ENCODE results near the gene RNF167.

DNA sequence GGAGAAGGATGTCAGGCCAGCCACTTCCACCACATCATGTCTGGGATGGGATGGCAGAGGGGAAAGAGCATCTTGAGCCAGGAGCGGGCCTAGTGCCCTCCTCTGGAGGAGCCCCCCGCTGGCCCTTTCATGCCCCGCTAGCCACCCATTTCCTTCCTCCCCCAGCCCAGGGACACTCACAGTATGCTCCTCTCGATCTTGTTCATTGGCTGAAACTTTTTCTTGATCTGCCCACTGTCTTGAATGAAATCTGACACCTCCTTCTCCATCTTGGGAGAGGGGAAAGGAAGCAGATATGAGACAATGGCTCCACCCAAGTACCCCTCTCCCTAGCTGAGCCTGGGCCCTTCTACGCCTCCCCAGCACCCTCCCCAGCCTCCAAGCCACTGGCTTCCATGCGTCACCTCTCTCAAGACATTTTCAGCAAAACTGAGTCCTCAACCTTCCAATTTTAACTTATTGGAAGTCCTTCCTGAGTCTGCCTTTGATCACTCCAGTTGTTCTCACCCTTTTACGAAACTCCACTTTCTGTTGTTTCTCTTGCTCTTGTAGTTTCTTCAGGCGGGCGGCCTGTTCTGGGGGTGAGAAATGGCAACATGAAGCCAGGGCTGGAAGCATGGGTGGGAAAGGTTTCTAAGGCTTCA, 20.3 kb downstream of the RNF167 start:
- TF ChIP-seq POLR2AphosphoS5 (IDR thresholded peaks at IDR 0.05; ENCODE audit: low read depth, low read length) = no peak
- TF ChIP-seq, protein P1, sequence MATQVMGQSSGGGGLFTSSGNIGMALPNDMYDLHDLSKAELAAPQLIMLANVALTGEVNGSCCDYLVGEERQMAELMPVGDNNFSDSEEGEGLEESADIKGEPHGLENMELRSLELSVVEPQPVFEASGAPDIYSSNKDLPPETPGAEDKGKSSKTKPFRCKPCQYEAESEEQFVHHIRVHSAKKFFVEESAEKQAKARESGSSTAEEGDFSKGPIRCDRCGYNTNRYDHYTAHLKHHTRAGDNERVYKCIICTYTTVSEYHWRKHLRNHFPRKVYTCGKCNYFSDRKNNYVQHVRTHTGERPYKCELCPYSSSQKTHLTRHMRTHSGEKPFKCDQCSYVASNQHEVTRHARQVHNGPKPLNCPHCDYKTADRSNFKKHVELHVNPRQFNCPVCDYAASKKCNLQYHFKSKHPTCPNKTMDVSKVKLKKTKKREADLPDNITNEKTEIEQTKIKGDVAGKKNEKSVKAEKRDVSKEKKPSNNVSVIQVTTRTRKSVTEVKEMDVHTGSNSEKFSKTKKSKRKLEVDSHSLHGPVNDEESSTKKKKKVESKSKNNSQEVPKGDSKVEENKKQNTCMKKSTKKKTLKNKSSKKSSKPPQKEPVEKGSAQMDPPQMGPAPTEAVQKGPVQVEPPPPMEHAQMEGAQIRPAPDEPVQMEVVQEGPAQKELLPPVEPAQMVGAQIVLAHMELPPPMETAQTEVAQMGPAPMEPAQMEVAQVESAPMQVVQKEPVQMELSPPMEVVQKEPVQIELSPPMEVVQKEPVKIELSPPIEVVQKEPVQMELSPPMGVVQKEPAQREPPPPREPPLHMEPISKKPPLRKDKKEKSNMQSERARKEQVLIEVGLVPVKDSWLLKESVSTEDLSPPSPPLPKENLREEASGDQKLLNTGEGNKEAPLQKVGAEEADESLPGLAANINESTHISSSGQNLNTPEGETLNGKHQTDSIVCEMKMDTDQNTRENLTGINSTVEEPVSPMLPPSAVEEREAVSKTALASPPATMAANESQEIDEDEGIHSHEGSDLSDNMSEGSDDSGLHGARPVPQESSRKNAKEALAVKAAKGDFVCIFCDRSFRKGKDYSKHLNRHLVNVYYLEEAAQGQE (IDR thresholded peaks at IDR 0.05; ENCODE audit: insufficient read depth in 1 of 2, low read depth in 2 of 2, low read length in 2 of 2) = no peak
- TF ChIP-seq TAF1 (IDR thresholded peaks at IDR 0.05; ENCODE audit: borderline replicate concordance, insufficient read depth, low read length) = no peak

Measured in PFSK-1 (cell line).